ENCODE measurements around the gene INTS13.
"Not testable (repeated sequence)": the region's sequence is repeated elsewhere in the genome, so short reads cannot be mapped to it uniquely, and the experiment has no call there.

INTS13 gene

DNA sequence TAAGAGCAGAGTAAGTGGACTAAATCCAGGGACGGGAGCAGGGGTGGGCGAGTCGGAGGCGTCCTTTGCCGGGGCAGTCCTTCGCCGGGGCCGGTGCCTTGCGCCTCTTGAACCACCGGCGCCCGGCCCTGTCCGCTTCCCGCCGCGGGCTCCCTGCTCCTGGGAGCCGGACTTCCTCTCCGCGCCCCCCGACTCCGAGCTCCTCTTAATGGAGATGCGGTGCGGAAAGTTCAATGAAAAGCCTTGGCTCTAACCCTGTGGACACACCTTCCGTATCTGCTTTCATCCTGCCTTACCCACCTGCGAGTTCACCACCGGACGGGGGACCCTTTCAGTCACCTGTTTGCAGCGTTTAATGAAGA lies 901 bp upstream of the INTS13 start:
- intact Hi-C loops (cut with DNase I), result loop anchor here (2.0 to 10.0 kb wide), 2 partner anchors 76 to 84 kb away; partner anchors contain the start of gene TM7SF3
- peak in 2 of 42 donors; percentile 6 to 44 for DNase-seq

DNA sequence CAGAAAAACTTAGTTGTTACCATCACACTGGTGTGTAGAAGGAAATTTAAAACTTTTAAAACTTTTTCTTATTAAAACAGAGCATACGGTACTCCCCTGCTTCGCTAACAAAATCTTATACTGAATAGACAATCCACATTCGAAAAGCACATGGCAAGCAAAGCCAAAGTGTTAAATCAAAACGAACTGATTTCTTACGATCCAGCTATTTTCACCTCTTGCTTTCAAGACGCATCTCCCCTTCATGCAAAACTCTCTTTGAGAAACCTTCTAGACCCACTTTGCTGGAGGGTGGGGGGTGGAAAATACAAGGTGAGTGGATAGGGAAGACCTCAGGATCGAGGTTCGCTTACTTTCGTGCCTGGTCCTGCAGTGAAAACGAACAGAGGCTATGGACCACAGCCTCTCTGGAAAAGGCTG lies 328 bp downstream of the INTS13 start:
- no peak for DNase-seq
- intact Hi-C loops (cut with DNase I), result loop anchor here (10.0 kb wide), 1 partner anchor 83 kb away; no protein-coding TSS in a partner anchor

DNA sequence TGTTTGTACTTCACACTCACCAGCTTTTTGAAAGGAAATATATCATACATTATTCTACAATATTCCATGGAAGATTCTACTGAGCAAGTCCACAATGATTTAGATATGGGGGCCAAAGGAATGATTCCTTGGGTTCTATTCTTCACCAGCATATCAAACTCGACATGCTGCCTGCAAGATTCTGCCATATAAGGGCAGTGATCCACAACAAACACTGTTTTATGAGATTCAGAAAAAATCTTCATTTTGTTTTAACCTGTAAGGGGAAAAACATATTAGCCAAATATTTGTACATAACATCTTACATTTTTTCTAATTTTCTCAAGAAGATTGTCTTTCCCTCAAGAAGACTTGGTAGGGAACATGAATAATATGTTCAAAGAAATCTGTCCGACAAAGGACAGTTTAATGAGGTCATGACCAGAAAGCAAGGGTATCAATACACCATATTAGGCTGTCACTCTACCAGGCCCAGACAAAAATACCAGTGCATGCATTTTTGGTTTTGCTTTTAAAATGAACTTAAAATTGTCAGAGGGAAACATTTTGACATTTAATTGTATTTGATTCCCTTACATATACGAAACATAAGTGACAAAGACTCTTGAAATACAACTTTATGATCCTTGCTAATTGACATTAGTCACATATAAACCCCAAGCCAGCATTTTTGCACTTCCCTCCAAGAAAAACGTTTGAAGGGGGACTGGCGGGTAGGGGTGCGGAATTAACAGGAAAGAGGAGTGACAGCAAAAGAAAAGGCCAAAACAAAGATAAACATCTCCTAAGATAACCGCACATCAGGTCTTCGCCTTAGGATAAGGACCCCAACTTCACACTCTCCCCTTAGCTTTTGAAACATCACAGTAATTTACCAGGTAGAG lies 980 bp downstream of the INTS13 start:
- DNase-seq, result no peak

DNA sequence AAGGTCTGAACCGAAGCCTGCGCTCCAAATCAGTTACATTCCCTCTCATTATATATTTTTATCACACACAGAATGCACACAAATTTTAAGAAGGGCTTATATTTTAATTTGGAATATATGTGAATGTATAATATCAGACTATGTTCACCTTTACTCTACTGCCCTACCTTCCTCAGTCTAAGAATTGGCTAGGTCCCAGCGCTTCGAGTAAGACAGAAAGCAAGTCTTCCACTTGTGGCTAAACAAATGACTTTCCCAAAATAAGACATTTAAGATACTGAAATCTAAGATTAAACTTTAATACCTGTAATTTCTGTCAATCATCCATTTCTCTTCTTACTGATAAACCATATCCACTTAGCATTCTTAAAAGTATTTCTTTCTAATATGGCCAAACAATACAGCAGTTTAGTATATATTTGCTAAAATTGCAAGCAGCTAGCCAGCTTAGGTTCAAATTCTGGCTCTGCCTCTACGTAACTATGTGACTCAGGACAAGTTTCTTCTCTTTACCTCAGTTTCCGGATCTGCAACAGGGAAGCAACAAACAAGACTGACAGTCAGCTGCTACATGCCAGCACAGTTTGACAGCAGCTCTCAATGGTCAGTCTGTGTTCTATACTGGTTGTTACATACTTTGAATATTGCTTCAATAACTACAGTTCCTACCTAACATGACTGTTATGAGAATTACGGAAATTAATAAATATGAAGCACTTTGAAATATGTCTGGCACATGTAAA lies 2.0 kb downstream of the INTS13 start:
- no peak for DNase-seq
- intact Hi-C loops (cut with DNase I), result loop anchor here (10.0 kb wide), 1 partner anchor 81 kb away; no protein-coding TSS in a partner anchor

More for the DNA sequence above, 980 bp downstream of the INTS13 start:
- intact Hi-C loops (cut with DNase I), result loop anchor here (10.0 kb wide), 1 partner anchor 82 kb away; no protein-coding TSS in a partner anchor

DNA sequence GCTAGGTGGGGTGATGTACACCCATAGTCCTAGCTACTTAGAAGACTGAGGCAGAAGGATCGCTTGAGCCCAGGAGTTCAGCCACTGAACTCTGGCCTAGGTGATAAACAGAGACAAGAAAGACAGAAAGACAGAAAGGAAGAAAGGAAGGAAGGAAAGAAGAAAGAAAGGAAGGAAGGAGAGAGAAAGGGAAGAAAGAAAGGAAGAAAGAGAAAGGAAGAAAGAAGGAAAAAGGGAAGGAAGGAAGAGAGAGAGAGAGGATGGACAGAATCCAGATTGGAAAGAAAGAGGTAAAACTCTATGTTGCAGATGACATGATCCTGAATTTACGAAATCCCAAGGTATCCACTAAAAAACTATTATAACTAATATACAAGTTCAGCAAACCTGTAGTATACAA lies 8.2 kb downstream of the INTS13 start:
- intact Hi-C loops (cut with DNase I), result no loop called here
- DNase-seq, result no peak

DNA sequence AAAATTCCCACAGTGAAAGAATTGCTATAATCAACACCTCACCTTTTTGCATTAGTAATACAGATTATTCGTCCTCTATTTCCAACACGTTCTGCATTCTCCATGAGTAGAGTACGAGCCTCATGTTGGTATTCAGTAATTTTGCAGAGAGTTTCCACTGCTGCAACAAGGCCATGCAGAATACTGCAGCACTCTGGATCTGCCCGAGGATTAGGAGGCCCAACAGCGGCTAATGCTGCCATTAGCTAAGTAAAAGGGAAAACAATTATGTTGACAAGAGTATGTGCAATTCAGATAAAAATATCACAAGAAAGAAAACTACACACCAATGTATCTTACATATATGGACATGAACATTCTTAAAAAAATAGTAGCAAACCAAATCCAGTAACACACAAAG lies 9.1 kb downstream of the INTS13 start:
- intact Hi-C loops (cut with DNase I), result no loop called here

DNA sequence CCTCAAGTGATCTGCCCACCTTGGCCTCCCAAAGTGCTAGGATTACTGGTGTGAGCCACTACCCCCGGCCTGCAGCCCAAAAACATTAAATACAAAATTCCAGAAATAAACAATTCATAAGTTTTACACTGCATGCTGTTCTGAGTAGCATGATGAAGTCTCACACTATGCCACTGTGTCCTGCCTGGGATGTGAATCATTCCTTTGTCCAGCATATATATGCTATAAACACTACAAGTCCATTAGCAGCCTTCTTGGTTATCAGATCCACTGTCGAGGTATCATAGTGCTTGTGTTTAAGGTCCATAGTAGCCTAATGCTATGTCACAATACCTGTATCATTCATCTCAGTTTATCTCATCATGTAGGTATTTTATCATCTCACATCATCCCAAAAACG lies 15.9 kb downstream of the INTS13 start:
- intact Hi-C loops (cut with DNase I), result no loop called here

More for the DNA sequence above, 9.1 kb downstream of the INTS13 start:
- no peak for DNase-seq

DNA sequence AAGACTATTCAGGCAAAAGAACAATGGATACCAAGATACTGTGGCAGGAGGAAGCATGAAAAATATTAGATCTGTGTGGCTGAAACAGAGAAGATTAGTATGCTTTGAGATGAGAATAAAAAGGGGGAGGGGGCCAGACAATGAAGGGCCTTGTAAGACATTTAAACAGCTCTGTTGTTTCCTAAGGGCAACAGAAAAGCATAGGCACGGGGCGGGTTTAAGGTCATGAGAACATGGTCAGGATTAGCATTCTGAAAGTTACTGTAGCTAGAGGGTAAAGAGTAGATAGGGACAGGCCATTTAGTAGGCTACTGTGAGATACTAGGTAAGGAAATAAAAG lies 18.6 kb downstream of the INTS13 start:
- intact Hi-C loops (cut with DNase I), result no loop called here
- DNase-seq, result peak in 32 of 42 donors; percentile 6 to 78 (median 48)

More for the DNA sequence above, 15.9 kb downstream of the INTS13 start:
- no peak for DNase-seq

DNA sequence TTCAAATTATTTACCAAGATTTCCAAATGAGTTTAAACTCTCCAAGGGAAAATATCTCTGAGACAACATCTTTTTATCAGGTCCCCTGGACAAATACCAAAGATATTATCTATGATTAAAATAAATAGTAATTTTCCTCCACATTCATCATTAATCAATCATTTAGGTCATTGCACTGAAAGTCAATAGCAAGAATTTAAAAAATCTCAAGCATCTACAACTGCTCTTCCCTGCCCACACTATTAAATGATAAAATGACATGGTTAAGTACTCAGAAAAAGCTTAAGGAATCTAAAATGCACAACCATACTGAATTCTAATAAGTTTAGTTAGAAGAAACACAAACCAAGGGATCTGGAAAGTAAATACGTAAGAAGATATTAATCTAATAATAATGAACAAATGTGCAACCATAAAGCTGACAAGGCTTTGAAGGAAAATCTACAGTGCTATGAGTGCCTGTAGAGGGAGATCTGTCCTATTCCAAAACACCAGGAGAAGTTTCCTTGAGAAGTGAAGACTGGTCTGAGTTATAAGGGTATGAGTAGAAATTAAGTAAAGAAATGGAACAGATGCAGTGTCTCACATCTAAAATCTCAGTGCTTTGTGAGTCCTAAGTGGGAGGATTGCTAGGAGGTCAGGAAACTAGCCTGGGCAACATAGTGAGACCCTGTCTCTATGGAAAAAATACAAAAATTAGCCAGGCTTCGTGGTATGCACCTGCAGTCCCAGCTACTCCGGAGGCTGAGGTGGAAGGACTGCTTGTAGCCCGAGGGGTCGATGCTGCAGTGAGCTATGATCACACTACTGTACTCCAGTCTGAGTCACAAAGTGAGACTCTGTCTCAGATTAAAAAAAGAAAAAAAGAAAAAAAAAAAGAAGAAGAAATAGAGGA lies 19.2 kb downstream of the INTS13 start:
- DNase-seq, result no peak
- intact Hi-C loops (cut with DNase I), result no loop called here

DNA sequence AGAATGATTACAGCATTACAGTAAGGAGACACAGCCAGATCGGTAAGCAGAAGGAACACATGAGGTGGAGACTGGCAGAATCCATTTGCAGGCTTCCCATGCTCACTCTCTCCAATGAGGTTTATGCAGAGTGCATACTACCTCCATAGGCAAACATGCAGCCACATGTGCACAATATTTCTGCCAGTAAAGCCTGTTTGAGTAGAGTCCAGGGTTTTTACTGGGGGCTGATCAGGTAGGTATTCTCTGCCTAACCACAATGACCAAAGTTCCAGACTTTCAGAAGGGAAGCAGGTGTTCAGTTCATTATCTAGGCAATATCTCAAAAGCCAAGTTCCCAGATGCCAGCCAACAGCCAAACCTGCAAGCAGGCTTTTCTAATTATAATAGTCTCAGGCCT lies 31.1 kb downstream of the INTS13 start:
- intact Hi-C loops (cut with DNase I), result no loop called here
- DNase-seq, result no peak

DNA sequence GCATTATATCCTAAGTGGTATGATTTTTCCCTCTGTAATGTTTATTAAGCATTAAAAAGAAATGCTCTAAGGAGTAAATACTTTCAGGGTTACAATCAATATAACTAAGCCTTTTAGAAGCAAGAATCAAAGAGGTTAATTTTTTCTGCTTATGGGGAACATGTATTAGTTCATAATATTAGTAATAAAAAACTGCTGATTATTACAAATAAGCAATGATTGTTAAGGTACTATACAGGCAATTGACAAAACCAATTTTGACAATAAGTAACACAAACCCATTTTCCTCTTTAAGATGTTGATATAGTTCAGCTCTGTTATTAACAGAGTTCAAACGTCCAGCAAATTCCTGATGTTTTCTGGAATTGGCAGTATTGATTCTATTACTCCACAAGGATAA lies 31.8 kb downstream of the INTS13 start:
- intact Hi-C loops (cut with DNase I), result no loop called here
- DNase-seq, result no peak

DNA sequence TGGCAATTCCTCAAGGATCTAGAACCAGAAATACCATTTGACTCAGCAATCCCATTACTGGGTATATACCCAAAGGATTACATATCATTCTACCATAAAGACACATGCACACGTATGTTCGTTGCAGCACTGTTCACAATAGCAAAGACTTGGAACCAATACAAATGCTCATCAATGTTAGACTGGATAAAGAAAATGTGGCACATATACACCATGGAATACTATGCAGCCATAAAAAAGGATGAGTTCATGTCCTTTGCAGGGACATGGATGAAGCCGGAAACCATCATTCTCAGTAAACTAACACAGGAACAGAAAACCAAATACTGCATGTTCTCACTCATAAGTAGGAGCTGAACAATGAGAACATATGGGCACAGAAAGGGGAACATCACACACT lies 34.4 kb downstream of the INTS13 start:
- DNase-seq; intact Hi-C loops (cut with DNase I): not testable (repeated sequence)

DNA sequence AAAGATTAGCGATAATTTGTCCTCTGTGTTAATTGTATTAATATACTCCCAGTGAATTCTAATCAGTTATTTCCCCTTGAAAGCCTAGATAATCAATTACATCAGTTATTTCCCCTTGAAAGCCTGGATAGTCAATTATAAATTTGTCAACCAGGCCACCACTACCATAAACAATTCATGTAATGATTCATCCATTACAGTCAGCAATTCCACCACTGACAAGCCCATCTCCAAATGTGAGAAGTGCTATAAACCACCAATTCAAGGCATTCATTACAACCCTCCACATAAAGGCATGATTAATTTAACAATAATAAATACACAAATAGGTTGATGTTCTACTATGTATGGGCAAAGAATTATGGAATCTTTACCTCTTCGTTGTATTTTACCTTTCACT lies 40.9 kb downstream of the INTS13 start:
- DNase-seq, result no peak
- intact Hi-C loops (cut with DNase I), result no loop called here

DNA sequence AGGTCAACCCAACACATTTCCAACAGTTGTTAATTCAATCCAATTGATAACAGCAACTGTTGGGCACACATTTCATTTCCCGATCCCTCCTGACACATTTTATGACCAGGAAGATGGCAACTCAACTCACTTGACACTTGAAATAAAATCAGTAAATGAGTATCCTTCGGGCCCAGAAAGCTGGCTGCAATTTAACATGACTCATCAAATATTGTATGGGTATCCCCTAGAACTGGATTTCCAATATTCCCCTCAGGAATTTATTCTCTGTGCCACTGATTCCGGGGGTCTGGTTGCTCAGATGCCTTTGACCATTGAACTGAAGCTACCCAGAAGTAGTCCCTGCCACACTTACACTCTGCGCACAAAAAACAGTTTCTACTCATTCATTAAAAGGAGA lies 42.1 kb downstream of the INTS13 start:
- intact Hi-C loops (cut with DNase I), result no loop called here
- no peak for DNase-seq

DNA sequence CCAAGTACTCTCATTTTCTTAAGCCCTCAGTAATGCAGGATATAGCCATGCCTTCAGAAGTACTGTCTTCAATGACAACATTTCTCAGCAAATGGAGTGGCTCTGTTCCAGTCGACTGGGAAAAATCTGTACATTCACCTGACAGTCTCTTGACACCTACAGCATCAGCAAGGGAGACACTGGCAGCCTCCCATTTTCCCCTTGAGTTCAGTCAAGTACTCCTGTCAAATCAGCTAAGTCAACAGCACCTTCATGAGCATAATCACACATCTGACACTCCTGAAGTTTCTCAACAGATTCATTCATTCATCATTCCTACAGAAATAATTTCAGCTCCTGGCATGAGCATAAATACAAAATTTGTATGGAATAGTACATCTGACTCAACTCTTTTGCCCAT lies 46.1 kb downstream of the INTS13 start:
- intact Hi-C loops (cut with DNase I), result no loop called here

DNA sequence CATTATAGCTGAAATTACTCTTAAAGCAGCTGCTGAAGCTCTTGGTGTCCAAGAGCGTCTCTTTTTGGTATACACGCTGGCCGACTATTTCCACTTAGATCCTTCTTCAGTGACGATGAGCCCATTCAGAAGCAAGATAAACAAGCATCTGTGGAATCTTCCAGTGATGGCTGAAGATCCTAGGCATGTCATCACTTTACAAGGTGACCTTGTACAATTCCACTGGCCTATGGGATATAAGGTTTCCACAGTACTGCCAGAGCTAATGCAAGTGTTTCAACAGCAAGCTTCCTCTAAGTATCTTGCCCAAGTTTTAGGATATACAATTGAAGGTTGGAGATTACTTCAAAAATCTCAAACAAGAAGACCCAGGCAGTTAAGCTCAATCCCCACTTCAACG lies 47.0 kb downstream of the INTS13 start:
- DNase-seq, result no peak
- intact Hi-C loops (cut with DNase I), result no loop called here

More for the DNA sequence above, 46.1 kb downstream of the INTS13 start:
- peak in 22 of 42 donors; percentile 10 to 75 (median 37) for DNase-seq

DNA sequence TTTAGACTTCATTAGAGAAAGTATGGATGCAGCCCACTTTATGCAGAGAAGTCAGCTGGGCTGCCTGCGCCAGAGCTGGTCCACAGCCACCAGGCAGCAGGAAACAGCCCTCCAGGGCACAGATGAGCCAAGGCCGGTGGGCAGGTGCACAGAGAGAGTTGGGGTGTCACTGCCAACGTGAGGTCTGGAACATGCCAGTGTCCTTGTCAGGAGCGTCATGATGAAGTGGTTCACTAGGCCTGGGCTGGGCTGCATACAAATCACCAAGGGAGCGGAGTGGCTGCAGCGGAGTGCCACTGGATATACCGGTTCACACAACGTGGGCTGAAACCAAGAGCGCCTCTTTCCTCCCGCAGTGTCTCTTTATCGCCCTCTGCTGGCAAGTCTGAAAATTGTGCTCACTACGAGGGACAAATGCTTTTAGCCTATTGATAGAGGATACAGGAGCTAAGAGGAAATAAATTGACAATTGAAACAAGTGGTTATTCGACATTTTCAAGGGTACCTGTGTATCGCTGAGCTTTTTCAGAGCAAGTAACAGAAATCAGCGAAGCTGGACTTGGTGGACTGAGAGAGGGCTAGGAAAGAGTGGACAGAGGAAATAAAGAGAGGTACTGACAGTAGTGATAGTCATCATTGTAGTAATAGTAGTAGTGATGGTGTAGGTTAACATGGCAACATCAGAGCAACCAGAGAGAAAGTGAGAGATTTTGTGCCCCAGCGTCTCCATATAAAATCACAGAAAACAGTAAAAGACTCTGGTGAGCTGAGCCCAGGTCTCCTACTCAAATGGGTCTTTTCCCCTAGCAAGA lies 52.8 kb downstream of the INTS13 start:
- DNase-seq, result peak; percentile 59 to 94 (median 87)
- intact Hi-C loops (cut with DNase I), result loop anchor here (5.0 kb wide), 1 partner anchor 33 kb away; no protein-coding TSS in a partner anchor

DNA sequence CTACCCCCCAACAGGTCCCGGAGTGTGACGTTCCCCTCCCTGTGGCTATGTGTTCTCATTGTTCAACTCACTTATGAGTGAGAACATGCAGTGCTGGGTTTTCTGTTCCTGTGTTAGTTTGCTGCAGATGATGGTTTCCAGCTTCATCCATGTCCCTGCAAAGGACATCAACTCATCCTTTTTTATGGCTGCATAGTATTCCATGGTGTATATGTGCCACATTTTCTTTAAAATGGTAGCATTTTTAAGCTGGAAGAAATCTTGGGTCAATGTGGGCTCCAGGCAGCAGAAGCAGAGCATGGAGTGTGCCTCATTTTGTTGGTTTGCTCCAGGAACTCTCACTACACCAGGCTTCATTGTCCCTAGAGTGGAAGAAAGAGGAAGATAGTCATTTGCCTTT lies 57.2 kb downstream of the INTS13 start:
- intact Hi-C loops (cut with DNase I), result no loop called here
- no peak for DNase-seq

All from head of caudate nucleus (tissue), 42 donors.